Nucleus accumbens (tissue), 56 donors: ENCODE data around the gene SMIM35.

Experiments used
- DNase-seq, 56 donors: peaks; one replicate each; lab custom pipeline; 2025; lab: John Stamatoyannopoulos, UW

Gene SMIM35

GRCh38 chr11:117972044-117972443 lies 114.7 kb downstream of the SMIM35 start:
- no peak for DNase-seq

GRCh38 chr11:117970400-117971024 lies 116.3 kb downstream of the SMIM35 start:
- DNase-seq = no peak

GRCh38 chr11:117969160-117969991 lies 117.4 kb downstream of the SMIM35 start:
- no peak for DNase-seq

GRCh38 chr11:117966908-117967307 lies 119.9 kb downstream of the SMIM35 start:
- DNase-seq = no peak

GRCh38 chr11:117962826-117963225 lies 123.9 kb downstream of the SMIM35 start:
- DNase-seq = no peak

GRCh38 chr11:117961896-117962295 lies 124.9 kb downstream of the SMIM35 start:
- DNase-seq = no peak

GRCh38 chr11:117960406-117960805 lies 126.4 kb downstream of the SMIM35 start:
- no peak for DNase-seq

GRCh38 chr11:117959438-117960149 lies 127.2 kb downstream of the SMIM35 start:
- no peak for DNase-seq

- no peak for DNase-seq
Observed at GRCh38 chr11:117958949-117959348, 127.8 kb downstream of the SMIM35 start.
